Suprapubic skin (tissue), 3 donors: Measurements from ENCODE around the gene CHST15.

Source experiments
- CTCF ChIP-seq, 2 donors: fragments of 200-600 bp in 1 of 2; fragments of 450-650 bp in 1 of 2; sonication (generic) in 1 of 2; IDR thresholded peaks; one replicate each; pipeline ENCODE4 v1.5.1; 2016 to 2019; ENCODE audit warnings: antibody characterized with exemption in 2 of 2, mild to moderate bottlenecking in 1 of 2, moderate library complexity in 1 of 2
- POLR2A ChIP-seq, 2 donors: fragments of 450-650 bp; IDR thresholded peaks; one replicate each; pipeline ENCODE4 v1.6.1; 2017; ENCODE audit warnings: antibody characterized with exemption in 2 of 2, mild to moderate bottlenecking in 2 of 2, moderate library complexity in 2 of 2

DNA sequence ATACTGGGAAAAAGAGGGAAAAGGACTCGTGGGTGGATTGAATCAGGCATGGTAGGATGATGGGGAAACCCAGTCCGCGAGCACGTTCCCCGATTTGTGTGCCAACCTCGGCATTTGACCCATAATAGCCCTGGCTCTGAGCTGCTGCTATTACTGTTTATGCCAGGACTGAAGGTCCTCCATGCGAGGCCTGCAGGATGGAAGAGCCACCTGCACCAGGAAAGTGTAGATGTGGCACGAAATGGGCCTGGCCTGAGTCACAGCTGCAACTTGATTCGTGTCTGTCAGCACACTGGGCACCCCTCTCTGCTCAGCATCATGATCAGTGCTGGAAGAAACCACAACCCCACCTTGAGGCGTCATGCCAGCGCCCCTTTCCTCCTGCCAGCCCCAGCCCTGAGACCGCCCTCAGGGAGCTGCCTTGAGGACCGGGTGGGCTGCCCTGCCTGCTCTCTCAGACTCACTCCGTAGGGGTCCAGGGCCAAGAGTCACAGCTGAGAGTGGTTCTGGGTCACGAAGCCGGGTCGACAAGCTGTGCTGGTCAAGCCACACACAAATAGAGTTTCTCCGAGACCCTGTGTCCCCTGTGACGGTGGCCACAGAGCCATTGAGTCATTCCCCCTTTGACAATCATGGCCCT is 74.4 kb downstream of the CHST15 start:
- no peak for TF ChIP-seq POLR2A (IDR thresholded peaks at IDR 0.05)
- no peak for TF ChIP-seq CTCF (IDR thresholded peaks at IDR 0.05)
